Kidney epithelial cell (primary cell): ENCODE measurements around the gene GRID1. TPM values are rescaled to one million over a fixed set of nuclear protein-coding genes. Genes with fewer than 3 reads are reported as not detected.
"Not testable (repeated sequence)": the region's sequence is repeated elsewhere in the genome, so short reads cannot be mapped to it uniquely, and the experiment has no call there.

ENCODE experiments used
- DNase-seq: peaks from one replicate; pipeline ENCODE4 v3.0.0-alpha.2; 2010; ENCODE audit warnings: low read depth
- H3K27me3 ChIP-seq: 2 replicates; pipeline ENCODE4 v1.6.0; 2011; ENCODE audit warnings: low read length; ENCODE audit not compliant: control insufficient read depth, insufficient read depth
- H3K36me3 ChIP-seq: 2 replicates; pipeline ENCODE4 v1.5.1; 2011; ENCODE audit warnings: low read length; ENCODE audit not compliant: control insufficient read depth, insufficient read depth
- H3K4me3 ChIP-seq: 2 replicates; pipeline ENCODE4 v1.5.1; 2011; ENCODE audit warnings: low read depth, mild to moderate bottlenecking, control low read depth, low read length
- total RNA-seq: library from RNA; depleted of rRNA; stranded (reverse); fragments of >200 nt; gene quantifications from 2 replicates; pipeline ENCODE4 v1.2.3, GENCODE V29; 2015
- TF ChIP-seq, protein P1 (sequence below): IDR thresholded peaks from 2 replicates; pipeline ENCODE4 v1.5.1; 2011; ENCODE audit warnings: mild to moderate bottlenecking, moderate library complexity, low read length, control low read depth, inconsistent platforms; ENCODE audit not compliant: insufficient read depth, poor library complexity, severe bottlenecking

The GRID1 gene
- total RNA-seq, 1 donor from 2014 or later, result 0.33 TPM

DNA sequence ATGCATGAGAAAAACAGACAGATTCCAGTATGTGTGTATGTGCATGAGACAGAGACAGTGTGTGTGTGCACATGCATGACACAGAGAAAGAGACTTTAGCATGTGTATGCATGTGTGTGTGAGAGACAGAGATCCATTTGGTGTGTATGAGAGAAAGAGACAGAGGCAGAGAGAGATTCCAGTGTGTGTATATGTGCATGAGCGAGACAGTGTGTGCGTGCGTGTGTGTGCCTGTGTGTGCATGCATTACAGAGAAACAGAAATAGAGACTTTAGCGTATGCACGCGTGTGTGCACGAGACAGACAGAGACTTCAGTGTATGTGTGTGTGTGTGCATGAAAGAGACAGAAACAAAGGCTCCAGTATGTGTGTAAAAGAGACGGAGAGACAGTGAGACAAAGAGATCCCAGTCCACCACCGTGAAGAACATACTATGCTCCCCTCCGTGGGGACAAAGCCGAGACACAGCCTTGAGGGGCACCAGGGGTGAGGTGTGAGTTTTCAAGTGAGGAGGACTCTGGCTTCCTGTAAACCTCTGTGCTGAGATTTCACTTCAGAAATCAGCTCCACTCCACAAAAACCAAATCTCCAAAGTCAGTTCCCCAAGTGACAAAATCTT lies 188.9 kb downstream of the GRID1 start:
- Histone ChIP-seq H3K27me3 (no peaks in the 10 kb centered on the region), H3K4me3 (no peak overlapping the region), H3K36me3 (no peaks in the 10 kb centered on the region)
- no peak for DNase-seq
- TF ChIP-seq, protein P1, sequence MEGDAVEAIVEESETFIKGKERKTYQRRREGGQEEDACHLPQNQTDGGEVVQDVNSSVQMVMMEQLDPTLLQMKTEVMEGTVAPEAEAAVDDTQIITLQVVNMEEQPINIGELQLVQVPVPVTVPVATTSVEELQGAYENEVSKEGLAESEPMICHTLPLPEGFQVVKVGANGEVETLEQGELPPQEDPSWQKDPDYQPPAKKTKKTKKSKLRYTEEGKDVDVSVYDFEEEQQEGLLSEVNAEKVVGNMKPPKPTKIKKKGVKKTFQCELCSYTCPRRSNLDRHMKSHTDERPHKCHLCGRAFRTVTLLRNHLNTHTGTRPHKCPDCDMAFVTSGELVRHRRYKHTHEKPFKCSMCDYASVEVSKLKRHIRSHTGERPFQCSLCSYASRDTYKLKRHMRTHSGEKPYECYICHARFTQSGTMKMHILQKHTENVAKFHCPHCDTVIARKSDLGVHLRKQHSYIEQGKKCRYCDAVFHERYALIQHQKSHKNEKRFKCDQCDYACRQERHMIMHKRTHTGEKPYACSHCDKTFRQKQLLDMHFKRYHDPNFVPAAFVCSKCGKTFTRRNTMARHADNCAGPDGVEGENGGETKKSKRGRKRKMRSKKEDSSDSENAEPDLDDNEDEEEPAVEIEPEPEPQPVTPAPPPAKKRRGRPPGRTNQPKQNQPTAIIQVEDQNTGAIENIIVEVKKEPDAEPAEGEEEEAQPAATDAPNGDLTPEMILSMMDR, result no peak

DNA sequence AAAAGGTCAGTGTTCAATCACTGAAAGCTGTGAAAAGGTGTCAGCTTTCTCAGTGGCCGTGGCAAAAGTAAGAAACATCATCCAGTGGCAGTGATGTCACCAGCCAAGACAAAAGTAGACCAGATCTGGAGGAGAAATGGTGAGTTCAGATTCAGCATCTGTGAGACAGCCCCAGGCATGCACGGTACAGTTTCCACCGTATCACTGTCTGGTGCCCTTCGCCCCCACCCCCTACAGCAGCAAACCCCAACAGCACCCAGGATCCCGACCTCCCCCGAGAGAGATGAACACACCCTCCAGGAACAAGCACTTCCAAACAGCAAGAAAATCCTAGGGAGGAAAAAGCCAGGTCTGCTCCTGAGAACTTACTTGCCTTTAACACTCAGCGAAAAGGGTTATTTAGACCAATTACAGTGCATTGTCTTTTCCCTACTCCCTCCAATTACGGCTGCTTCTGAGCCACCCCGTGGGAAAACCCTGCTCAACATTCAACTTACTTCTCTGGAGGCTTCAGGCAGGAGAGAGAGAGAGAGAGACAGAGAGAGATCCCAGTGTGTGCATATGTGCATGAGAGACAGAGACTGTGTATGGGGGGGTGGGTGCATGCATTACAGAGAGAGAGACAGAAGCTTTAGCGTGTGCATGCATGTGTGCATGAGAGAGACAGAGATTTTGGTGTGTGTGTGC lies 189.6 kb downstream of the GRID1 start:
- TF ChIP-seq, protein P1, result no peak
- no peak overlapping the region for H3K4me3 ChIP-seq
- H3K36me3 ChIP-seq, result no peaks in the 10 kb centered on the region
- DNase-seq, result no peak
- H3K27me3 ChIP-seq, result no peaks in the 10 kb centered on the region

- H3K36me3 ChIP-seq, H3K27me3 ChIP-seq, DNase-seq, H3K4me3 ChIP-seq: not testable (repeated sequence)
Measured at GRCh38 chr10:86175476-86175875, 191.1 kb downstream of the GRID1 start.

- no peak for DNase-seq
- TF ChIP-seq, protein P1, result no peak
Measured at GRCh38 chr10:86172301-86172700, 194.3 kb downstream of the GRID1 start.

DNA sequence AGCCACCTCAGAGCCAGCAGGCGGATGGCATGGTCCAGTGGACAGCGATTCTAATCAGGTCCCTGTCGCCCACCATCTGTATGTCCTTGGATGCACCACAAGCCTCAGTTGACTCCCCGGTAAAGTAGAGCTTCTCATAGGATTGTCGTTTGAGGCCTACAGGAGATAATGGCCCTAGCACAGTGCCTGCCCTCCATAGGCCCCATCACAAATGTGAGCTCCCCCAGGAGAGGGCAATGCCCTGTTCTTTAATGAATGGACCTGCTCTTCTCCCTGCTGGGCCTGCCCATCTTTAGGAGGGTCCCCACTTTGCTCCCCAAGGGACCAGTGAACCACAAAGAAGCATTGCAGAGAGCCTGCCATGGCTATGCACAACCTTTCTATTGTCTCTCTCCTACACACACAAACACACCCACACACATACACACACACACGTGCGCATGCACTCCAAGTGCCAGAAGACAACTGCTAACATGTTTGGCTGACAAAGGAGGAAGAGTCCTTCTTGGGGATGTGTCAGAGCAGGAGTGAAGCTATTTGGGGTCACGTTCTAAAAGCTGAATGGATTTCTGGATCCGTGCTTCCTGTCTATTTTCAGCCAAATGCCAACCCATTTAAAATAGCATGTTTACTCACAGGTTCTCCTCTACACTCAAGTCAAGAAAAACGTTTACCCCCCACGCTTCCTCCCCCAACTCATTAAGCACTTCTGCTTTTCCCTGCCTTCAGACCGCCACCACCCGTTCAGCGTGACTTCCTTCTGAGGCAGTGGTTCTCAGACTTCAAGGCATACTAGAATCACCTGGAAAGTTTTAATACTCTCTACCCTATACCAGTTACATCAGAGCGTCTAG lies 196.1 kb downstream of the GRID1 start:
- H3K4me3 ChIP-seq, result no peak overlapping the region
- TF ChIP-seq, protein P1, result no peak
- no peaks in the 10 kb centered on the region for H3K27me3 ChIP-seq
- no peaks in the 10 kb centered on the region for H3K36me3 ChIP-seq
- DNase-seq, result no peak

More at GRCh38 chr10:86172301-86172700, 194.3 kb downstream of the GRID1 start:
- H3K36me3 ChIP-seq, result no peaks in the 10 kb centered on the region
- H3K27me3 ChIP-seq, result no peaks in the 10 kb centered on the region
- no peak overlapping the region for H3K4me3 ChIP-seq
